Activated CD4-positive, alpha-beta T cell treated with anti-CD3 and anti-CD28 coated beads, Interleukin-2, amount 50 U/mL, for 1 hour (primary cell): ENCODE data around the gene VPS29.
A peak's percentile ranks its signal among the peaks of the same experiment; 100 is the strongest.
"Not testable (repeated sequence)": the region's sequence is repeated elsewhere in the genome, so short reads cannot be mapped to it uniquely, and the experiment has no call there.

Experiments used
- DNase-seq: peaks from one replicate; pipeline ENCODE4 v3.0.0-alpha.2; 2020

The VPS29 gene

DNA sequence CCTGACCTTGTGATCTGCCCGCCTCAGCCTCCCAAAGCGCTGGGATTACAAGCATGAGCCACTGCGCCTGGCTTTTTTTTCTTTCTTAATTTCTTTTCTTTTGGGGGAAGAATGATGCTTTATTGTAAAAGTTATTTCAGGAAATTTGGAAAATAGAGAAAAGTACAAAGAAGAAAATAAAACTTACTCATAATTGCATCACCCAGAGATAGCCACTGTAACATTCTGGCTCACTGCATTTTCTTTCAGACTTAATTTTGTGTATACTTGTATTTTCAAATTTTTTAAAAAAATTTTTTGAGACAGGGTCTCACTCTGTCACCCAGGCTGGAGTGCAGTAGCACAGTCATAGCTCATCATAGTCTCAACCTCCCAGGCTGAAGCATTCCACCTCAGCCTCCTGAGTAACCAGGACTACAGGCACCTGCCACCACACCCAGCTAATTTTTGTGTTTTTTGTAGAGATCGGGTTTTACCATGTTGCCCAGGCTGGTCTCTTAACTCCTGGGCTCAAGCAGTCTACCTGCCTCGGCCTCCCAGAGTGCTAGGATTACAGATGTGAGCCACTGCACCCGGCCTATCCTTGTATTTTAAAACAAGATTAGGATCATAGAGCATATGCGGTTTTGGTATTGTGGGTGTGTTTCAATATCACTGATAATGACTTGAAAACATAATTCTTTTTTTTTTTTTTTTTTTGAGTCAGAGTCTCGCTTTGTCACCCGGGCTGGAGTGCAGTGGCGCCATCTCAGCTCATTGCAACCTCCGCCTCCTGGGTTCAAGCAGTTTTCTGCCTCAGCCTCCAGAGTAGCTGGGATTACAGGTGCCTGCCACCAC, 19.2 kb upstream of the VPS29 start:
- DNase-seq: not testable (repeated sequence)

DNA sequence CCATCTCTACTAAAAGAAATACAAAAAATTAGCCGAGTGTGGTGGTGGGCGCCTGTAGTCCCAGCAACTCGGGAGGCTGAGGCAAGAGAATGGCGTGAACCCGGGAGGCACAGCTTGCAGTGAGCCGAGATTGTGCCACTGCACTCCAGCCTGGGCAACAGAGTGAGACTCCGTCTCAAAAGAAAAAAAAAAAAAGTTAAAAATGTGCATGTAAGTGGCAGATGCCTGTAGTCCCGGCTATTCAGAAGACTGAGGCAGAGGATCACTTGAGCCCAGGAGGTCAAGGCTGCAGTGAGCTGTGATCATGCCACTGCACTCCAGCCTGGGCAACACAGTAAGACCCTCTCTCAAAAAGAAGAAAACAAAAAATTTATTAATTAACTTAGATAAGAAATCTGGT, 16.1 kb upstream of the VPS29 start:
- DNase-seq: not testable (repeated sequence)

DNA sequence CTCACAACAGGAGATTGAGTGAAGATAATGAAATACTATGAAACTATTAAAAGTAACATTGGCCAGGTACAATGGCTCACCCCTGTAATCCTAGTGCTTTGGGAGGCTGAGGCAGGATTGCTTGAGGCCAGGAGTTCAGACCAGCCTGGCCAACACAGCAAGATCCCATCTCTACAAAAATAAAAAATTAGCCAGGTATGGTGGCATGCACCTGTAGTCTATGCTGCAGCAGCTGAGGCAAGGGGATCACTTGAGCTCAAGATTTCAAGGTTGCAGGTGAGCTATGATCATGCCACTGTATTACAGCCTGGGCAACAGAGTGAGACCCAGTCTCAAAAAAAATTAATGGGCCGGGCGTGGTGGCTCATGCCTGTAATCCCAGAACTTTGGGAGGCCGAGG, 15.1 kb upstream of the VPS29 start:
- DNase-seq: no peak

DNA sequence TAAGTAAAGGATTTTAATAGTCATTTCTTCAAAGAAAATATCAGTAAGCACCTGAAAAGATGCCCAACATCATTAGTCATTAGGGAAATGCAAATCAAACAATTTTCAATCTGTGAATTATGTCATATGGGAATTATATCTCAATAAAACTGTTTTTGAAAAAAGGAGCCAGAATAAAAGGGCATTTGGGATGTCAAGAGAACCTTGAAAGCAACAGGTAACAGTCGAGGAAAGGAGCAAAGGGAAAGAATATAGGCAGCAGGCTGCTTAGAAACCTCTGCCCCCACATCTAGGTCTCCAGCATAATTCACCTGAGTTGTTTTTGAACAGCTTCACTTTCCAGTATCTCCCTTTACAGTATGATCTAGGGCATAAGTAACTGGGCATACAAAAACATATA, 12.5 kb upstream of the VPS29 start:
- no peak for DNase-seq

DNA sequence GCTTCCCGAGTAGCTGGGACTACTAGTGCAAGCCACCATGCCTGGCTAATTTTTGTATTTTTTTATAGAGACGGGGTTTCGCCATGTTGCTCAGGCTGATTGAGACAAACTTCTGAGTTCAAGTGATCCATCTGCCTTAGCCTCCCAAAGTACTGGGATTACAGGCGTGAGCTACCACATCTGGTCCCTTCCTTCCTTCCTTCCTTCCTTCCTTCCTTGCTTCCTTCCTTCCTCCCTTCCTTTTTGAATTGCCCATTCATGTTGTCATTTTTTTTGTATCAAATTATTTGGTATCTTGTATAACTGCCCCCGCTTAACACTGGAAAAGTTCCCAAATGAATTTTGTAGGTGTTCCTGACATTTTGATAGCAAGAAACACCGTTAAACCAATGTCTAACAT, 11.9 kb upstream of the VPS29 start:
- no peak for DNase-seq

DNA sequence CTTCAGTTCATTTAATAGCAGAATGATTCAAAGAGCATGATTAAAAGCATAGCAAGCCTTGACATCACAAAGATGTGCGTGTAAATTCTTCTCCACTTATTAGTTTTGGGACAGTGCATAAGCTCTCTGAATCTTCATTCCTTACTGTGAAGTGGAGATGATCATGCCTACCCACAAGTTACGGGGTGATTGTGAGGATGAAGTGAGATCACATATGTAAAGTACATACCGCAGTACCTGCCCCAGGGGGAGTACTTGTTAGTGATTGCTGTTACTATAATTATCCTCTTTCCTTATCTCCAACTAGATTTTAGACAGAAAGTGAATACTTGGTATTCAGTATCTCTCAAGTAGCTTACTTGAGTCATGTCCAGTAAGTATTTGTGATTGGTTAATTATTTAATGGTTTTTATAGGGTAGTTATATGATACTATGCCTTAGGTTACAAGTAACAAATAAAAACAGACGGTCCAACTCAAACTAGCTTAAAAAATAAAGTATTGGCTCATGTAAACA, 6.2 kb upstream of the VPS29 start:
- DNase-seq: no peak

DNA sequence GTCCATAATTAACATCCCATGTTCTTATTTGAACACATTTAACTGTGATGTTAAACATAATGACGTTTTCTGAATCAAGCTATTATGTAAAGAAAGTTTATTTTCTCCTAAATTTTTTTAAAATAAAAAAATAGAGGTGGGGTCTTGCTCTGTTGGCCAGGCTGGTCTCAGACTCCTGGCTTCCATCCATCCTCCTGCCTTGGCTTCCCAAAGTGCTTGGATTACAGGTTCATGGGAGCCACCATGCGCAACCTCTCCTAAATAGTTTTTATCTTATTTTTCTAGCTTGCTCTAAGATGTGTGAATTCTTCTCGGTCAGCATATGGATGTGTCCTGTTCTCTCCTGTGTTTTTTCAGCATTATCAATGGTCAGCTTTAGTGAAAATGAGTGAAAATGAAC, 3.4 kb upstream of the VPS29 start:
- DNase-seq: no peak

DNA sequence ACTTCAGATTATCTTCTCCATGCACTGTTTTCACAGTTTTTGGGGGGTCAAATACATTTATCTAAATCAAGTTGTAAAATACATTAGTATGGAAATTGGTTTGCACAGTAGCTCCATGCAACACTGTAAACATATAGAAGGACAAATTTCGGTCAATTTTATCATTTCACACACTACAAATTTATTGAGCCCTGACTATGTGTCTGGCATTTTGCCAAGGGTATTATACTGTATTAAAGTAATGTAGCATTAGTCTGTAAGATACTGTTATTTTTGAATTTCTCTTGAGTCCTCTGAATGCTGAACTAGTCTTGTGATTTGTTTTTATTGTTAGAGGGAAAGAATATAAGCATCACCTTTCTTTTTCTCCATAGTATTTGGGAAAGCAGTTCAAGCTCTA, 1.5 kb upstream of the VPS29 start:
- DNase-seq: no peak

DNA sequence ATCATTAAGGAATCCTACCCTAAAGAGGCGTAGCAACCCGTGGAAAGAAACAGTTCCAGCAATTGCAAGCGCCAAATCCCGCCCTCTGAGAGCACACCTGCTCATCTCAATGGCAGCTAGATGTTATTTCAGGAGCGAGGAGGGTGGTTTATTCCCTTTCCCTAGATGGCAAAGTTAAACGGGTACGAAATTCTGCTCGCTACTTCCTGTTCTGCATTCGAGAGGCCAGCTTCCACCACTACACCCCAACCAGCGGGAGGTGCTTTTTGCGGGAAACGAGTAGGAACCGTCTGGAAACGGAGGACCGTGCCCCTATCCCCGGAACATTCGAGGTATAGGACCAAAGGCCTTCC, 536 bp downstream of the VPS29 start:
- peak; percentile 20 for DNase-seq

DNA sequence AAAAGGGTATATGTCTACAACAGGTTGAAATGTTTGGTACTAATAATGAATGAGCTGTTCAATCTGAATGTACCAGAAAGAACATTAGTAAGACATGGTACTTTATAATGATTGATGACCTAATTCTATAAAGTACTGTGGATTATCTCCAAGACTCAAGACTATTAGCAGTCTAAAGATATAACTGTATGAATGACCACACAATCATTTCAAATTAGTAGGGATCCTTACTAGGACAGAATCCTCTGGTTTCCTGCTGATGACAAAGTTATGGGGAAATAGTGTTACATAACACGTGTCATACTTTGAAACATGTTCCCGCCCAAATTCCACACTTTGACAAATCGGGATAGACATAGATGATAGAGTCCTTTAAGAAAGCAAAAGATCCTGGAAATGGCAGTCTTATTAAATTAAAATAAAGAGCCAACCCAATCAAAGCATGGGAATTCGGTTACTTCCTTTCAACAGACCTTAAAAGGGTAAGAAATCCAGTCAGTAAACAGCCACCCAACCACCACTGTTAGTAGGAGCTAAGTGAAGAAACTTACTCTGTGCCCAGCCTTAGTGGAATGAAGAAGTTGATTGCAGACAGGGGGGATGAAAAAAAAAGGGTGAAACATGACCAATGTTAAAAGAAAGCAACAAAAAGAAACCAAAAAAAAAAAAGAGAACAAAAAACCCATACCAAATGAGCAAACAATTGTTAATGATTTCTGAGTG, 2.8 kb downstream of the VPS29 start:
- no peak for DNase-seq

DNA sequence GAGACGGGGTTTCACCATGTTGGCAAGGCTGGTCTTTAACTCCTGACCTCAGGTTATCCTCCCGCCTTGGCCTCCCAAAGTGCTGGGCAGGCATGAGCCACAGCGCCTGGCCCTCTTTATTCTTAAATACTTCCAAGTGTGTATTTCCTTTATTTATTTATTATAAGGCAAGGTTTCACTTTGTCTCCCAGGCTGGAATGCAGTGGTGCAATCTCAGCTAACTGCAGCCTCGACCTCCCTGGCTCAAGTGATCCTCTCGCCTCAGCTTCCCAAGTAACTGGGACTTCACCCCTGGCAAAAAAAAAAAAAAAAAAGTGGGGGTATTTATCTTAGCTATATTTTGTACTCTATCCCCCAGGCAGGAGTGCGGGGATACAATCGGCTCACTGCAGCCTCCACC, 26.5 kb downstream of the VPS29 start:
- DNase-seq: no peak

DNA sequence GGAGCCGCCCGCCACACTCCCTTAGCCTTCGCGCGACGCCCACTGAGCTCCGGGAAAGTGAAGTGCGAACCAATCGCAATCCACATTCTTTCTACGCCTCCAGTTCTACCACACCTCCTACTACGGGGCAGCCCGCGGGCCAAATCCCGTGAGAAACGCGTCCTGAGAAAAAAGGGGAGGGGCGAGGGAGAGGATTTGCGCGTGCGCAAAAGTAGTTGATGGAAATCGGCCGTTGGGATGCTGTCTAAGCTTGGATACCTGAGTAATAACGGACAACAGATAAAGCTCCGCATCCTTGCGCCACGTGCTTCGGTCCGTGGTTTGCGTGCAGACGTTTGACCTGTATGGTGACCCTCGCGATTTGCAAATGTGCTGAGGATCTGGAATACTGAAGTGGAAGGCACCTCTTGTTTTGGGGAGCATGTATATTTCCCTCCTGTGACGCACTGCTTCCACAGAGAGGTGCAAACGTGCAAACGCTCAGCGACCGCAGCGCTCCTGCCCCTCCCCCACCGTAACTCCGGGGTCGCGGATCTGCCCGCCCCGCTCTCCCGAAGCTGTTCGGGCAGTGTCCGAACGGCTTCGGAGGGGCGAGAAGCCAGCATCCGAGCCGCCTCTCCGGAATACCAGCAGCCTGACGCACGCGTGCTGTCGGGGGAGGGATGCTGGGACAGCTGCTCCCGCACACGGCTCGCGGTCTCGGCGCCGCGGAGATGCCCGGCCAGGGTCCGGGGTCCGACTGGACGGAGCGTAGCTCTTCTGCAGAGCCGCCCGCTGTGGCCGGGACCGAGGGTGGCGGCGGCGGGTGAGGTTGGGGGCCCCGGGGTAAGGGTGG, 33.5 kb downstream of the VPS29 start, which contains the start of the genes FAM216A and GPN3:
Gene FAM216A (plus strand): TSS at position 632 of the 835 bp plus-strand sequence. CDS start 31 bp downstream, at position 663.
Gene GPN3 (minus strand): TSS at position 44 of the 835 bp plus-strand sequence. CDS start 54 bp downstream, outside the sequence.
- peak; percentile 93 for DNase-seq

DNA sequence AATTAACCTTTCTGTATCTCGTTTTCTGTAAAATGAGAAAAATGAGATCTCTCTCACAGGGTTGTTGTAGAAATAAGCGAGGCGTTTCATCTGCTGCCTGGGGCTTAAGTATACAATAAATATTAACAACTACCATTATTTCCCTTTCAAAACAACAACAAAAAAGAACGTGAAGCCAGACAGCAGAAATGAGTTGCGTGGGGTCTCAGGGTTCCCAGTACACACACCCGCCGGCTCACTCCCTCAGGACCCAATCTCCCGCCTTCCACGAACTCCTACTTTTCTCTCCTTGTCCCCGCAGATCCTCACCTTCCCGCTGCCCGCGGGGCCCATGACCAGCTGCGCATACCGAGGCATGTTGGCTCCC, 34.1 kb downstream of the VPS29 start:
- DNase-seq: no peak

DNA sequence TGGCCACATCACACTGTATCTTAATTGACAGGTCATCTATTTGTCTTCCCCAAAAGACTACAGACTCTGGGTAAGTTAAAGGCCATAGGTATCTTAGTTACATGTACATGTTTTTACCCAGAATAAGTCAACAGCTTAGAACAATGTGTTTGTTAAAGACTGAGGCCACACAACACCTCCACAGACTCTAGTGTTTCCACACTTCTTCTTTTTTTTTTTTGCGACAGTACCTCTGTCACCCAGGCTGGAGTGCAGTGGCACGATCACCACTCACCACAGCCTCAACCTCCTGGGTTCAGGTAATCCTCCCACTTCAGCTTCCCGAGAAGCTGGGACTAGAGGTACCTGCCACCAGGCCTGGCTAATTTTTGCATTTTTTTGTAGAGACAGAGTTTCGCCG, 35.1 kb downstream of the VPS29 start:
- no peak for DNase-seq

DNA sequence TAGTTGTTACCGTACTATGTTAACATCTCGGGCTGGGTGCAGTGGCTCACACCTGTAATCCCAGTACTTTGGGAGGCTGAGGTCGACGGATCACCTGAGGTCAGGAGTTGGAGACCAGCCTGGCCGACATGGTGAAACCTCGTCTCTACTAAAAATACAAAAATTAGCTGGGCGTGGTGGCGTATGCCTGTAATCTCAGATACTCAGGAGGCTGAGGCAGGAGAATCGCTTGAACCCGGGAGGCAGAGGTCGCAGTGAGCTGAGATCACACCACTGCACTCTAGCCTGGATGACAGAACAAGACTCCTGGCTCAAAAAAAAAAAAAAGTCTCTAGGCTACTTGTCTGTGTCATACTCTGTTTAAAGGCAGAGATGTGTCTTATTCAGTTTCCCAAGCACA, 36.1 kb downstream of the VPS29 start:
- not testable (repeated sequence) for DNase-seq

DNA sequence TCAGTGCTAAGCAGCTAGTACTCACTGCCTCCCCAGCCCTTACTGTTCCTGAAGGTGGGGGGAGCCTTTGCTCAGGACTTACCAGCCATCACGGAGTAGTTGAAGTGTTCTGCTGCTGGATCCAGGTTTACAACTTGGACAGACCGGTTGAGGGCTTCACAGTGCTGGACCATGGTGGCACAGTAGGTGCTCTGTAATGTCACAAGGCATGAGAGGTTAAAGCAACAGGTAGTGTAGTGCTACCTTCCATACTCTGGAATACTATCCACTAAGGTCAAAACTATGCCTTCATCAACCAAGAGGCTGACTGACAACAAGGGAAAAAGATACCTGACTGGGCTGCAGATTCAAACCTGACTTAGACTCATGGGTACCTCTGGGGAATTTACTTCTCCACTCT, 36.9 kb downstream of the VPS29 start:
- no peak for DNase-seq

DNA sequence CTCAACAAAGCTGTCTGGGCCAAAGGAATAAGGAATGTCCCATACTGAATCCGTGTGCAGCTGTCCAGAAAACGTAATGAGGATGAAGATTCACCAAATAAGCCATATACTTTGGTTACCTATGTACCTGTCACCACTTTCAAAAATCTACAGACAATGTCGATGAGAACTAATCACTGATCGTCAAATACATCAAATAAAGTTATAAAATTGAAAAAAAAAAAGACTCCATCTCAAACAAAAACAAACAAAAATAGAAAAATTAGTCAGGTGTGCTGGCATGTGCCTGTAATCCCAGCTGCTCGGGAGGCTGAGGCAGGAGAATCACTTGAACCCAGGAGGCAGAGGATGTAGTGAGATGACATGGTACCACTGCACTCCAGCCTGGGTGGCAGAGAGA, 40.7 kb downstream of the VPS29 start:
- DNase-seq: not testable (repeated sequence)

DNA sequence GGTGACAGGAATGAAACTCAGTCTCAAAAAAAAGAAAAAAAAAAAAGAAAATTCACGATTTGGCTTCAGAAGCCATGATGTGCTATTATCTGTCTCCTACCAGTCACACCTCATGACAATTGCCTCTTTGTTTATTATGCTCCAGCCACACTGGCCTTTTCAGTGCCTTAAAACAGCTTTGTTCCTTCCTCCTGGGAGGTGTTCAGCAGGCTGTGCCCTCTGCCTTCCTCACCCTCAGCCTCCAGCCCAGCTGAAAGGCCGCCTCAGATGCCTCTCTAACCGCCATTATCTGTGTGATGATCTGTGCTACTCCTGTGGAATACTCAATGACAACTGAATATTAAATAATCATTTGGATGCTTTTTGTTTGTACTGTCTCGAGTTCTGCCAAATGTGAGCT, 43.2 kb downstream of the VPS29 start:
- DNase-seq: no peak

DNA sequence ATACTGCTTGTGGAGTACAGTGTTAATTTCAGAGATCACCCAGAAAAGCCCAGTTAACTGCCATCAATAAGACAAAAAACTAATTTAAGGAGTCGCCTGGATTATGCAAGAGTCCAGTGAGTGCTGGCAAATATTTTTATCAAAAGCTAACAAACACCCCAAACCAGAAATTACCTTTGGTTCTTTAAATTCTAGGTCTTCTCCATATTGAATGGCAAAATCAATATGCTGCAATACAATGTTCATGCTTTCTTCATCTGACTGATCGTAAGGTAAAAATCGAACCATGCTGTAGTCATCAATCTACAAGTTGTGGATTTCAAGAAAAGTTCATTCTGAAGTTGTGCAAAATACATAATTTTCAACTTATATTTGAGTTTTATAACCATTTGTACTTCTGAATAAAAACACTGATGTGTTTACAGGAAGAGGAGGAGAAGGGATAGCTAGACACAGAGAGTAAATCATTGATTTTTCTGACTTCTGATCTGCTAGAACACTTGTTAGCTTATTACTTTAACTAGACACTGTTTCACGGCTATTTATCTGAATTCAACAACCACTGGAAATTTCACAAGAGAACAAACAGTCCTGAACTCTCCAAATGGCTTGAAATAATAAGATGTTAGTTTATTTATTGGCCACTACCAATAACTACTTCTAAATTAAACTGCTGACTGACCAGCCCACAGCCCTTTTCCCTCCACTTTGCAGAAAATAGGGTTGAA, 48.2 kb downstream of the VPS29 start:
- DNase-seq: no peak

DNA sequence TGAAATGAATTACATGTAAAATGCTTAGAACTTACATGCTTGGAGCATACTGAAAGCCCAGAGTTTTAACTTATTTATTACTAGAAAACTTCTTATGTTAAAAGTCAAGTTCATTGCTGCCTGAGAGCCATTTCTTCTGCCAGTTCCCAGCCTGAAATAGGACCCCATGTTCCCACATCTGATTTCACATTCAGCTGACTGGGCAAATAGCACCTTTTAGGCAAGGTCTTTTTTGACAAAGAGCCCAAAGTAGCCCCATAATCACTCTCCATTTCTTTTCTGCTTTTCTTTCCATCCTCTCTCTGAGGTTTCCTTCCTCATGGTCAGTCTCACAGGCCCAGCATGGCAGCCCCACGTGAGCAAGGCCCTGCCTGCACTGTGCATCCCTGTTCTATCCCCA, 50.6 kb downstream of the VPS29 start:
- DNase-seq: no peak

DNA sequence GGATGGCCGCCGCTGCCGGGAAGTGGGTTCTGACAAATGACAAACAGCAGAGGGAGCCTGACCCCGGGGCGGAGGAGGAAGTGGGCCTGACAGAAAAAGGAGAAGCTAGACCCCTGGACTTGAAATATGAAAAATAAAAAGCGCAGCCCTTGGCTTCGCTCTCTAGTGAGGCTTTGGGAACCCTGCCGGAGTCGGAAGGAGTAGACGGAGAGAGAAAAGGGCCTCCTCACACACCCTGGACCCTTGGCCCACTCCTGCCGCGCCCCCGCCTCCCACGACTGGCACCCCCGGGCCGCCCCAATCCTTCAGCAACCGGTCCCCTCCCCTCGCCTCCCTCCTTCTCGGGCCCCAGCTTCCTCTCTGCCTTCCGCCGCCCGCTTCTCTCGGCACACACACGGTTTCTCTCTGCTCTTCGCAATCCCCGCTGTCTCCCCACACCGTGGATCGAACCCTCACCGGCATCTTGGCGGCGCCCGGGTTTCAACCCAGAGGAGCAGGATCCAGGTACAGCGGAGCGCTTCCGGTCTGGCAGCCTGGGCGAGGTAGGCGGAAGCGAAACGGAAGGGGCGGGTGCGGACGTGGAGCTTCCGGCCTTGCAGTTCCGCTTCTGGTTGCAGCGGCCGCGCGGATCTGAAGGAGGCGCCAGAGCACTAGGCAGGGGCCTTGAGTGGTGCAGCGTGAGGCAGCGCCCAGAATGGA, 52.0 kb downstream of the VPS29 start, which contains the start of gene ARPC3:
Gene ARPC3 (minus strand): TSS at position 539 of the 699 bp plus-strand sequence. CDS start 77 bp downstream, at position 462.
- DNase-seq: peak; percentile 95

DNA sequence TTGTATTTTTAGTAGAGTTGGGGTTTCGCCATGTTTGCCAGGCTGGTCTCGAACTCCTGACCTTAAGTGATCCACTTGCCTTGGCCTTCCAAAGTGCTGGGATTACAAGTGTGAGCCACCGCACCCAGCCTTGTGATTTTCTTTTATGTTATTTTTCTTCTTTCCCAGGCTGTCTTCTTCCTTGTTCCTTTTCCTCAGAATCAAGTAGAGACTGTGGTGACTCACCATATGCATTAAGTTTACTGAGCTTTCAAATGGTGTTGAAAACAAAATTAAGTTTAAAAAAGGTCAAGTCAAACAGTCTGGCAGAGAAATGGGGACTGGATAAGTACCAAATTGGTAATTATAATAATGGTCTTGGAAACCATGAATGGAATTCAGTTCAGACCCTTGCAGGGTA, 57.5 kb downstream of the VPS29 start:
- no peak for DNase-seq
